ENCODE data around the gene DNAJC16. TPM values are rescaled to one million over a fixed set of nuclear protein-coding genes. Genes with fewer than 3 reads are reported as not detected.
"Not testable (repeated sequence)": the region's sequence is repeated elsewhere in the genome, so short reads cannot be mapped to it uniquely, and the experiment has no call there.

Gene DNAJC16
- total and polyA plus RNA-seq, 2 of the 4 experiments (the other 2 are of a cell fraction), result 8.0 to 13.1 TPM

DNA sequence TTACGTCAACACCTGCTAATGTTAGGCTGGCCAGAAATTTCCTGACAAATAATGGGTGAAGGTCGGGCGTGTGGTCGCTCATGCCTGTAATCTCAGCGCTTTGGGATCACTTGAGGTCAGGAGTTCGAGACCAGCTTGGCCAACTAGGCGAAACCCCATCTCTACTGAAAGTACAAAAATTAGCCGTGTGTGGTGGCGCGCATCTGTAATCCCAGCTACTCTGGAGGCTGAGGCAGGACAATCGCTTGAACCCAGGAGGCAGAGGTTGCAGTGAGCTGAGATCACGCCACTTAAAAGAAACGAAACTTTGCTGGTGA lies 77.3 kb downstream of the DNAJC16 start:
- H2BK120ac ChIP-seq (ENCODE audit: low read depth, low read length); H2AK5ac ChIP-seq (ENCODE audit: low read depth, low read length); dilution Hi-C loops (cut with HindIII; ENCODE audit: low sequenced_read_pairs, unreplicated experiment); H3K56ac ChIP-seq (ENCODE audit: extremely low read depth, insufficient read depth, low read length); H4K20me1 ChIP-seq (ENCODE audit: insufficient read depth, low read length); H3K9ac ChIP-seq (ENCODE audit: low read depth, low read length); H3K27me3 ChIP-seq (ENCODE audit: control insufficient read depth, insufficient read depth, low read length); H3K9me3 ChIP-seq (ENCODE audit: control insufficient read depth, insufficient read depth, low read length); intact Hi-C loops (cut with micrococcal nuclease); DNase-seq; H3K36me3 ChIP-seq (ENCODE audit: control insufficient read depth, insufficient read depth, low read length); in situ Hi-C loops (cut with MboI; ENCODE audit: low sequenced_read_pairs); ATAC-seq (ENCODE audit: low read depth); H3K9me1 ChIP-seq (ENCODE audit: insufficient read depth, low read length); H3K4me1 ChIP-seq (ENCODE audit: control insufficient read depth, insufficient read depth, low read length); H3K79me1 ChIP-seq (ENCODE audit: low read depth in 1 of 2, low read length in 2 of 2); H2BK20ac ChIP-seq (ENCODE audit: low read depth, low read length); BruUV-seq (replicated peaks): not testable (repeated sequence)
- ChIA-PET CTCF (interaction anchor here (1.2 kb wide), 1 partner anchor 14 kb away, joined by 3 read pairs; no protein-coding TSS in a partner anchor), POLR2A (ENCODE audit: unreplicated experiment) (interaction anchor here (1.0 kb wide), 1 partner anchor 23 kb away, joined by 3 read pairs; no protein-coding TSS in a partner anchor)
- Histone ChIP-seq H3K27ac (ENCODE audit: insufficient read depth, low read length) (peak overlapping the region; percentile 36), H4K5ac (ENCODE audit: low read depth, low read length) (peak overlapping the region; percentile 81), H2BK15ac (ENCODE audit: low read depth, low read length) (0 out of 3 replicates have a peak overlapping the region, but pooled peaks have one; percentile 36), H3K14ac (replicated peaks; ENCODE audit: low read depth, low read length) (peak overlapping the region; percentile 88), H2AFZ (replicated peaks; ENCODE audit: low read length, poor library complexity) (peak overlapping the region; percentile 98), H4K91ac (ENCODE audit: insufficient read depth, low read depth, low read length) (peak overlapping the region; percentile 83), H3K18ac (ENCODE audit: low read depth, low read length) (peak overlapping the region; percentile 21; the same call in 1 of the 2 replicates), H2BK5ac (ENCODE audit: low read depth, low read length, poor library complexity, severe bottlenecking) (peak overlapping the region; percentile 21), H3K23ac (ENCODE audit: low read depth, low read length) (peak overlapping the region; percentile 57), H3K4me3 (ENCODE audit: insufficient read depth, low read depth, low read length) (peak overlapping the region; percentile 50), H3K4me2 (ENCODE audit: low read depth, low read length) (peak overlapping the region; percentile 84), H3K4ac (ENCODE audit: low read depth, low read length) (peak overlapping the region; percentile 59), H2AK9ac (replicated peaks; ENCODE audit: low read depth, low read length, poor library complexity) (peak overlapping the region; percentile 77), H4K8ac (ENCODE audit: low read depth in 2 of 2, low read length in 2 of 2) (peak overlapping the region; percentile 94 to 95)
- WGBS, 2 experiments (ENCODE audit: extremely low coverage in 2 of 2, insufficient read length in 1 of 2), result 59% methylated on average over 9 of the region's 13 CpGs; no CpG with 5 or more reads in 1 of the 2 experiments

DNA sequence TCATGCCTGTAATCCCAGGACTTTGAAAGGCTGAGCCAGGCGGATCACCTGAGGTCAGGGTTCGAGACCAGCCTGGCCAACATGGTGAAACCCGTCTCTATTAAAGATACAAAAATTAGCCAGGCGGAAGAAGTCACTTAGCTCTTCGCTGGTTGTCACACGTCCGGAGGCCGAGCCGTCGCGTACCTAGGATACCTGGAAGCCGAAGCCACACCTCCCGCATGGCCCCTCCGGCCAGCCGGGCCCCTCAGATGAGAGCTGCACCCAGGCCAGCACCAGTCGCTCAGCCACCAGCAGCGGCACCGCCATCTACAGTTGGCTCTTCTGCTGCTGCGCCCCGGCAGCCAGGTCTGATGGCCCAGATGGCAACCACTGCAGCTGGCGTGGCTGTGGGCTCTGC lies 77.8 kb downstream of the DNAJC16 start:
- H3K27ac ChIP-seq (ENCODE audit: insufficient read depth, low read length); intact Hi-C loops (cut with micrococcal nuclease); H3K9ac ChIP-seq (ENCODE audit: low read depth, low read length); H3K56ac ChIP-seq (ENCODE audit: extremely low read depth, insufficient read depth, low read length); H3K9me1 ChIP-seq (ENCODE audit: insufficient read depth, low read length); H3K23ac ChIP-seq (ENCODE audit: low read depth, low read length); DNase-seq; POLR2A ChIA-PET (ENCODE audit: unreplicated experiment); H3K14ac ChIP-seq (replicated peaks; ENCODE audit: low read depth, low read length); H4K8ac ChIP-seq (ENCODE audit: low read depth in 2 of 2, low read length in 2 of 2); H2AFZ ChIP-seq (replicated peaks; ENCODE audit: low read length, poor library complexity); H3K4me1 ChIP-seq (ENCODE audit: control insufficient read depth, insufficient read depth, low read length); H3K18ac ChIP-seq (ENCODE audit: low read depth, low read length); H4K91ac ChIP-seq (ENCODE audit: insufficient read depth, low read depth, low read length); H2BK15ac ChIP-seq (ENCODE audit: low read depth, low read length); H4K5ac ChIP-seq (ENCODE audit: low read depth, low read length); BruUV-seq (replicated peaks); H2AK5ac ChIP-seq (ENCODE audit: low read depth, low read length); dilution Hi-C loops (cut with HindIII; ENCODE audit: low sequenced_read_pairs, unreplicated experiment); H3K4me2 ChIP-seq (ENCODE audit: low read depth, low read length); H3K4me3 ChIP-seq (ENCODE audit: insufficient read depth, low read depth, low read length); H2BK5ac ChIP-seq (ENCODE audit: low read depth, low read length, poor library complexity, severe bottlenecking); H3K27me3 ChIP-seq (ENCODE audit: control insufficient read depth, insufficient read depth, low read length); H2BK120ac ChIP-seq (ENCODE audit: low read depth, low read length); in situ Hi-C loops (cut with MboI; ENCODE audit: low sequenced_read_pairs); H3K4ac ChIP-seq (ENCODE audit: low read depth, low read length); H4K20me1 ChIP-seq (ENCODE audit: insufficient read depth, low read length); H3K9me3 ChIP-seq (ENCODE audit: control insufficient read depth, insufficient read depth, low read length); H3K36me3 ChIP-seq (ENCODE audit: control insufficient read depth, insufficient read depth, low read length); H2AK9ac ChIP-seq (replicated peaks; ENCODE audit: low read depth, low read length, poor library complexity); H3K79me1 ChIP-seq (ENCODE audit: low read depth in 1 of 2, low read length in 2 of 2); ATAC-seq (ENCODE audit: low read depth); H2BK20ac ChIP-seq (ENCODE audit: low read depth, low read length): not testable (repeated sequence)
- WGBS, 2 experiments (ENCODE audit: extremely low coverage in 2 of 2, insufficient read length in 1 of 2), result 90% methylated on average over 11 of the region's 21 CpGs; no CpG with 5 or more reads in 1 of the 2 experiments
- CTCF ChIA-PET, result interaction anchor here (1.2 kb wide), 1 partner anchor 14 kb away, joined by 3 read pairs; no protein-coding TSS in a partner anchor

Measured in IMR-90 (cell line).